ENCODE results near the gene RBM19.

The RBM19 gene

GRCh38 chr12:113778432-113779132 is 187.5 kb downstream of the RBM19 start:
- DNase-seq (ENCODE audit: low read depth): no peak

DNA sequence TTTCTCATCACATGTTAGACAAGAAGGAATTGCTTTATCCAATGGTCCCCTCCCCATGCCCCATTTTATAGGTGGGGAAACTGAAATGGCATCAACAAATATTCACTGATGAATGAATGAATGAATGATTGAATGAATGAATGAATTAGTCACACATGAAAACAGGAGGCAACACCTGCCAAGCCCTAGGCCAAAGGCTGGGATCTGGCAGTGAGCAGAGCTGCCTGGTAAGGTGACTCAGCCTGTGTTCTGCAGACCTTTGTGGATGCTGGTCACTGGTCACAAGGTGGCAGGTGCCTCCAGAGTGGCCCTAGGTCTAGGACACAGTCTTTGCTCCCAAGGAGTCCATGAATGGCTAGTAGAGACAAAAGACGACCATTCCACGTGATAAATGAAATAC is 188.4 kb downstream of the RBM19 start:
- no peak for DNase-seq (ENCODE audit: low read depth)

DNA sequence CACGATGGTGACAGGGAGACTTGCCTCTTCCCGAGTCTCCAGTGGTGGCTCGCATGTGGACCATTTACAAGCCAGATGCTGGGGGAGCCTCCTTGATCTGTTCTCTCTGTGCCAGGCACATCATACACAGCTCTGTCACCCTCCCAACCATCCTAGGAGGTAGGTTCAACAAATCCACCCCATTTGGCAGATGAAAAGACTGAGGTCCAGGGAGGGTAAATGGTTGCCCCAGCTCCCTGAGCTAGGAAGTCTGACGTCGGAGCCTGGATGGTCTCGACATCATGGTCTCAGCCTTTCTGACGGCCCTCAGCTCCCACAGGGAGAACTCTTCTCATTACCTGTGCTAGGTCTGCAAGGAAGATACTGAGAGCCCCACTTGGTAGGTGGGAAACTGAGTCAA is 189.6 kb downstream of the RBM19 start:
- no peak for DNase-seq (ENCODE audit: low read depth)

DNA sequence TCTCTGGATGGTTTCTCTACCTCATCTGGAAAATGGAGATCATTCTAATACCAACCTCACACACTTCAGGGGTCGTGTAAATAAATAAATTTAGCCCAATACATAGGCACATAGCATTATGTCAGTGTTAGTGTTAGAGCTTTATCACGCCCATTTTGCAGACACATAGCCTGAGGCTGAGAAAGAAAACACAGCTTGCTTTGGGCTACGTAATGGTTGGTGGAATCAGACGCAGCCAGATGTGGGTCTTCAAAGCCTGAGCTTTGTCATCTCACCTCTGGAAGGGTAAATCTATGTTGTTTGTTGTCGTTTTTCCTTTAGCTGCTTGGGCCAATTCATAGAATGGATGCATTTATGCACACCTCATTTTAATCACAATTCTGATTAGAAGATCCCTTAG is 191.6 kb downstream of the RBM19 start:
- DNase-seq (ENCODE audit: low read depth): no peak

- no peak for DNase-seq (ENCODE audit: low read depth)
These were observed 193.6 kb downstream of the RBM19 start for GRCh38 chr12:113772505-113773030.

GRCh38 chr12:113770389-113770865 is 195.7 kb downstream of the RBM19 start:
- no peak for DNase-seq (ENCODE audit: low read depth)

DNA sequence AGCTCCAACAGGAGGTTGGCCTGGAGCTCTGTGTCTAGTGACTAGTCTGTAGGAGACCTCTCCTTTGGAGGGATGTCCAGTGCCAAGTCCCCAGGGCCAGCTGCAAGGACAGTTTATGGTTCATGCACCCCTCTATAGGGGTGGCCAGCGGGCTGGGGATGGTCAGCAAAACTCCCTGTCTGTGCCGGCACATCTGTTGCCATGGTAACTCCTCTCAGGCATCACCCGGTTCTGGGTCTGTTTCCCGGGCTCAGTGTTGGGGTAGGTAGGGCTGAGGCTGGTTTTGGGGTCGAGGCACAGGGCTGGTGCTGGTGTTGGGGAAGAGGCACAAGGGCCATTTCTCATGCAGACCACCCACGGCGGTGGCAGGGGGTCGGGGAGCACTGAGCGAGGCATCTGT is 196.8 kb downstream of the RBM19 start:
- DNase-seq (ENCODE audit: low read depth): no peak

DNA sequence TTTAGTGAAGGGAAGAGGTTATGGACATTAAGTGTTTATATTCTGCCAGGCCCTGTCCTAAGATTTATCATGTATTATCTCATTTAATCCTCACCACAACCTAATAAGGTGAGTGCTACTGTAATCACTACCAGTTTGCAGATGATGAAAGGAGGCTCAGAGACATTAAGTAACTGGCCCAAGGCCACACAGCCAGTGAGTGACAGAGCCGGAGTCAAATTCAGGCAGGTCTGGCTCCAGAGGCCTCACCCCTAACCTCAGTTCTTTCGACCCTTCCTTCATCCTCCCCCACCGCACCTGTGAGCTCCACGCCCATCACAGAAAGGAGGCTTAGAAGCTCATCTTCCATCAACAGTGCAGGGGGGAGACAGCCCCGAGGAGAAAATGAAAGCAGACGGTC is 197.3 kb downstream of the RBM19 start:
- no peak for DNase-seq (ENCODE audit: low read depth)

- DNase-seq (ENCODE audit: low read depth): no peak
These were observed 198.9 kb downstream of the RBM19 start for GRCh38 chr12:113766879-113767878.
